ENCODE data around the gene NEURL2. TPM values are rescaled to one million over a fixed set of nuclear protein-coding genes. Genes with fewer than 3 reads are reported as not detected.

NEURL2 gene
- total and polyA plus RNA-seq, 10 of the 15 experiments (the other 5 are each of a cell fraction or from before 2014, with no cell fraction given), result 0.53 to 7.0 (median 2.7) TPM

DNA sequence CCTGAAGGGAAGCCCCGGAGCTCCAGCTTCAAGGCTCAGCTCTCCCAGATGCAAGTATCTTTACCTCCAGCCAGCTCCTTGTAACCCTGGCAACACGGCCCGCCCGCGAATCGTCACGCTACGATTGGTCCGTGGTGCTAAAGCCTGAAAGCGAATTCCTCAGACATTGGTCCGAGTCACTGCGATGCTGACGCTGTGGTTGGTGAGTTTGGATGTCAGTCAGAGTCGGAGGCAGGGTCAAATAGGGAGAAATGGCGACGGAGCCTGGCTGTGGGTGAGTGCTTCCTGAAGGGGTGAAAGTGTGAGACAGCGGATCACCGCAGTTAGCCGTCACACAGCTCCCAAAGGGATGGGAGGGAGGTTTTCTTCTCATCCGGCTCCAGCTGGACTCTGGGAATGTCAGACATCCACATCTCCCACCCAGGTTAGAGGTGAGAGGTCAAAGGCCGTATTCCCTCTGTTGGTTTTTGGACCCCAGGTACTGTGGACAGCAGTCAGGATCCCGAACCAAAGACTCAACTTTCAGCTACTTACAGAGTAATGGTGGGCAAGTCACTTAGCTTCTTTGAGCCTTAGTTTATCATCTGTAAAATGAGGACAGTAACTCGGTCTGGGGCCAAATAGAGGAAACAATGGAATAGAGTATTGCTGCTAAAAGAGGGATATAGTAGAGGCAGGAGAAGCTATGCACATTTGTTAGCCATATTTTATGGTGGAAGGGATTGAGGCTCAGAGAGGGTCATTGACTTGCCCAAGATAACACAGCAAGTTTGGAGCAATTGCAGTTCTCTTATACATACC lies 9.8 kb downstream of the NEURL2 start, which contains the start of gene ZSWIM1 (continued):
- TF ChIP-seq BMI1 (IDR thresholded peaks at IDR 0.05; ENCODE audit: borderline replicate concordance), result peak; percentile 98
- TF ChIP-seq PAX8 (IDR thresholded peaks at IDR 0.05), result peak; percentile 37; the same call in 1 of the 2 replicates
- peak; percentile 89 for TF ChIP-seq SMAD5 (IDR thresholded peaks at IDR 0.05; ENCODE audit: low read depth)
- peak; percentile 98 for TF ChIP-seq YY1 (IDR thresholded peaks at IDR 0.05; ENCODE audit: low read depth, low read length)
- TF ChIP-seq SREBF1 (IDR thresholded peaks at IDR 0.05; ENCODE audit: low read length), result peak; percentile 62; the same call in 1 of the 2 replicates

DNA sequence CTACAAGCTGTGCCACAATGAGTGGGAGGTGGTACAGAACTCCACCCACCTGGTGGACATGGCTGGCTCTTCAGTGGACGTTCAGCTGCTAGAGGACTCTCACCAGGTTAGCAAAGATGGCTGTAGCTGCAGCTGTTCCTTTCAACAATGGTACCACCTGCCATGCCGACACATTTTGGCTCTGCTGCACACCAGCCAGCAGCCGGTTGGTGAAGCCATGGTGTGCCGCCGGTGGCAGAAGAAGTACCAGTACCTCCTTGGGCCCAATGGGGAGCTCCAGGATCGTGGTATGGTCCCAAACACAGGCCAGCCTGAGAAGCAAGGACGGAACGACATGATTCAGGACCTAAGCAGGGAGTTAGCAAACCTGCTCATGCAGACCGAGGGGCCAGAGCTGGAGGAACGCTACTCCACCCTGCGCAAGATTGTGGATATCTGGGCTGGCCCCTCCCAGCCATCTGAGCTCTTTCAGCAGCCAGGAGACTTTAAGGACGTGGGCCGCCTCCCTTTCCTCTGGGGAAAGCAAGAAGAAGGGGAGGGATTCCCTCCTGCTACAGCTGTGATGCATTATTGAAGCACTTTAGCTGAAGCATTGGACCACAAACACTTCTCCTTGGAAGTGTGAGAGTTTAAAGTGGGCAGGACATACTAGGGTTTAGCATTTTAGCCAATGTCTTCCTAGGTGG lies 12.8 kb downstream of the NEURL2 start:
- 87% methylated on average over 13 of the region's 13 CpGs for WGBS (ENCODE audit: insufficient coverage, insufficient replicate concordance, low lambda C conversion rate, missing lambda C conversion rate)
- H2AFZ ChIP-seq (ENCODE audit: control insufficient read depth, low read depth, low read length), result no peak overlapping the region
- CTCF ChIA-PET, result no interaction called here

More for the DNA sequence above, 12.8 kb downstream of the NEURL2 start:
- no peak for DNase-seq (ENCODE audit: low read depth, low spot score)
- ChIA-PET POLR2A (no interaction called here), SMC1A (ENCODE audit: uncharacterized antibody, unreplicated experiment) (interaction anchor here (1.1 kb wide), 1 partner anchor 14 kb away, joined by 3 read pairs; no protein-coding TSS in a partner anchor), RAD21 (ENCODE audit: unreplicated experiment) (no interaction called here)
- in situ Hi-C loops (cut with MboI), result no loop called here
- Histone ChIP-seq H3K27ac (ENCODE audit: control insufficient read depth, insufficient read depth) (no peak overlapping the region), H3K79me2 (ENCODE audit: control insufficient read depth, insufficient read depth, low read length) (peaks cover 11% of the 10 kb centered on the region), H3K27me3 (replicated peaks in 1 of 2; ENCODE audit: control insufficient read depth in 2 of 2, insufficient read depth in 2 of 2, low read length in 1 of 2) (no peaks in the 10 kb centered on the region), H3K4me1 (ENCODE audit: control insufficient read depth, insufficient read depth, low read length) (no peaks in the 10 kb centered on the region), H3K4me3 (no peak overlapping the region), H4K20me1 (ENCODE audit: control insufficient read depth, insufficient read depth) (no peaks in the 10 kb centered on the region), H3K9ac (ENCODE audit: control insufficient read depth, insufficient read depth, low read length) (no peak overlapping the region), H3K36me3 (ENCODE audit: control insufficient read depth in 2 of 2, insufficient read depth in 2 of 2, low read length in 1 of 2) (peaks cover 5 to 6% of the 10 kb centered on the region in 2 experiments; a peak in 2 of 4 replicates), H3K9me3 (replicated peaks; ENCODE audit: control insufficient read depth, insufficient read depth, low read length) (no peaks in the 10 kb centered on the region), H3K4me2 (ENCODE audit: control insufficient read depth, insufficient read depth) (no peak overlapping the region)
- ATAC-seq, result no peak
- TF ChIP-seq POU2F2 (IDR thresholded peaks at IDR 0.05; ENCODE audit: borderline replicate concordance, low read depth, low read length), result no peak
- TF ChIP-seq CHD1 (IDR thresholded peaks at IDR 0.05; ENCODE audit: low read depth, low read length), result no peak
- TF ChIP-seq POLR2AphosphoS5 (IDR thresholded peaks at IDR 0.05; ENCODE audit: low read length), result no peak
- TF ChIP-seq RAD21 (IDR thresholded peaks at IDR 0.05; ENCODE audit: insufficient read depth, low read depth, low read length), result no peak
- no peak for TF ChIP-seq SMARCA5 (IDR thresholded peaks at IDR 0.05)
- TF ChIP-seq SREBF1 (IDR thresholded peaks at IDR 0.05; ENCODE audit: low read length), result no peak
- TF ChIP-seq BCL11A (IDR thresholded peaks at IDR 0.05; ENCODE audit: low read depth, low read length), result no peak
- TF ChIP-seq, protein P1, sequence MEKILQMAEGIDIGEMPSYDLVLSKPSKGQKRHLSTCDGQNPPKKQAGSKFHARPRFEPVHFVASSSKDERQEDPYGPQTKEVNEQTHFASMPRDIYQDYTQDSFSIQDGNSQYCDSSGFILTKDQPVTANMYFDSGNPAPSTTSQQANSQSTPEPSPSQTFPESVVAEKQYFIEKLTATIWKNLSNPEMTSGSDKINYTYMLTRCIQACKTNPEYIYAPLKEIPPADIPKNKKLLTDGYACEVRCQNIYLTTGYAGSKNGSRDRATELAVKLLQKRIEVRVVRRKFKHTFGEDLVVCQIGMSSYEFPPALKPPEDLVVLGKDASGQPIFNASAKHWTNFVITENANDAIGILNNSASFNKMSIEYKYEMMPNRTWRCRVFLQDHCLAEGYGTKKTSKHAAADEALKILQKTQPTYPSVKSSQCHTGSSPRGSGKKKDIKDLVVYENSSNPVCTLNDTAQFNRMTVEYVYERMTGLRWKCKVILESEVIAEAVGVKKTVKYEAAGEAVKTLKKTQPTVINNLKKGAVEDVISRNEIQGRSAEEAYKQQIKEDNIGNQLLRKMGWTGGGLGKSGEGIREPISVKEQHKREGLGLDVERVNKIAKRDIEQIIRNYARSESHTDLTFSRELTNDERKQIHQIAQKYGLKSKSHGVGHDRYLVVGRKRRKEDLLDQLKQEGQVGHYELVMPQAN (conservative IDR thresholded peaks at IDR 0.05), result no peak
- TF ChIP-seq SMC3 (IDR thresholded peaks at IDR 0.05; ENCODE audit: borderline replicate concordance, low read length), result no peak
- no peak for TF ChIP-seq ESRRA (IDR thresholded peaks at IDR 0.05; ENCODE audit: low read length)
- TF ChIP-seq FOXM1 (IDR thresholded peaks at IDR 0.05; ENCODE audit: low read depth, low read length), result no peak
- TF ChIP-seq, protein P2, sequence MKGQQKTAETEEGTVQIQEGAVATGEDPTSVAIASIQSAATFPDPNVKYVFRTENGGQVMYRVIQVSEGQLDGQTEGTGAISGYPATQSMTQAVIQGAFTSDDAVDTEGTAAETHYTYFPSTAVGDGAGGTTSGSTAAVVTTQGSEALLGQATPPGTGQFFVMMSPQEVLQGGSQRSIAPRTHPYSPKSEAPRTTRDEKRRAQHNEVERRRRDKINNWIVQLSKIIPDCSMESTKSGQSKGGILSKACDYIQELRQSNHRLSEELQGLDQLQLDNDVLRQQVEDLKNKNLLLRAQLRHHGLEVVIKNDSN (IDR thresholded peaks at IDR 0.05; ENCODE audit: borderline replicate concordance, extremely low read length, insufficient read depth, low read depth, low read length), result no peak
- BruUV-seq (replicated peaks), result no TSS peak
- intact Hi-C loops (cut with micrococcal nuclease; ENCODE audit: unreplicated experiment), result no loop called here
- FAIRE-seq, result no peak
